GM21529 (cell line): ENCODE measurements around the gene ARMC7.

Experiments
- ATAC-seq: cut with Tn5 transposase; IDR thresholded peaks from one replicate; pipeline ENCODE4 v1.9.1; 2021; ENCODE audit not compliant: unreplicated experiment

The ARMC7 gene

DNA sequence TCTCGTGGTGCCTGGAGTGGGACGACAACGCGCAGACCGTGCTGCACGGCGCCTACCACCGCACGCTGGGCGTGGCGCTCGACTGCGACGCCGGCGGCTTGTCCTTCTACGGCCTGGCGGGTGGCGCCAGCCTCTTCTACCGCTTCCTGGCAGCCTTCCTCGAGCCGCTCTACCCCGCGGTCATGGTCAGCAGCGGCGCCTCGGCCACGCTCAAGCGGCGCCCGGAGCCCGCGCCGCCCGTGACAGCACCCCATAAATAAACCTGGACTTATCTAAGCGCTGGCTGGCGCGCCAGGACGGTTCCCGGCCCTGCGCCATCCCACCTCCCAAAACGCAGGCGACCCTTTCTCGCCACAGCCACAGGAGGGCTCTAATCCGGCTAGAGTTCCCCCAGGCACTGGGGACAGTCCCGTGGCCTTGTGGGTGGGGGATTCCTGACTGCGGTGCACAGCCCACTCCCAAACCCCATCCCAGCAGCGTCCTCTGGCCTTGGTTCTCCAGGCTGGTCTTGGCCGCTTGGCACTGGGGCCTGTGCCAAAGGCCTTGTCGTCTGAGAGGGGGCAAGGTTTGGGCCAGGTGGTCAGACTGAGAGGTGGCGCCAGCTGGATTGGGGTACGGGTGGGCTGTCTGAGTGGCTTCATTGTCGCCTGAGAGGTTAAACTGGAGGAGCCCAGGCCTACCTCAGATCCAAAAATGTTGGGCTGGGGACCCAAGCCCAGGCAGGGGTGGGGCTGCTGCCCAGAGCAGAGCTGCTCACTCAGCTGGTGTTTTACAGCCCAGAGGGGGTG, 32.1 kb upstream of the ARMC7 start:
- ATAC-seq: no peak

GRCh38 chr17:75078284-75079022, 31.3 kb upstream of the ARMC7 start:
- no peak for ATAC-seq

GRCh38 chr17:75079023-75079373, 30.8 kb upstream of the ARMC7 start:
- no peak for ATAC-seq

- ATAC-seq: no peak
Measured at GRCh38 chr17:75081611-75082540, 27.9 kb upstream of the ARMC7 start.

DNA sequence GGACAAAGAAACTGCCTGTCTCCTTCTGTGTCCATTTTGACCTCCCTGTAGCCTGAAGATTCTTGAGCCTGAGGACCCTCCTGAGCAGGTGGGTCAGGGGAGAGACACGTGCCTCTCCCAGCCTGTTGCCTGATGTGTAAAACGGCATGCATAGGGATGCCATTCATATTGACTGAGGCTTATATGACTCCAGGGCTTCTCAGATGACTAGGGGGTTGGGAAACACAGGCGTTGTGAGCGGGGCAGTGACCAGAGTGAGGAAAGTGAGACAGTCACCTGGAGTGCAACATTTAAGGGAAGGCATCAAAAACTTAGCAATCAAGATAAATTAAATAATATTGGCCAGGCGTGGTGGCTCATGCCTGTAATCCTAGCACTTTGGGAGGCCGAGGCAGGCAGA, 27.1 kb upstream of the ARMC7 start:
- no peak for ATAC-seq

GRCh38 chr17:75084039-75084660, 25.6 kb upstream of the ARMC7 start:
- ATAC-seq: no peak

GRCh38 chr17:75086496-75087181, 23.1 kb upstream of the ARMC7 start:
- no peak for ATAC-seq

- ATAC-seq: no peak
Measured at GRCh38 chr17:75087182-75087557, 22.6 kb upstream of the ARMC7 start.

GRCh38 chr17:75087558-75088453, 22.0 kb upstream of the ARMC7 start, which contains the start of gene SLC16A5:
SLC16A5 (plus strand) TSS chr17:75087954; CDS start chr17:75093637, 5,683 bp downstream.
- ATAC-seq: no peak

DNA sequence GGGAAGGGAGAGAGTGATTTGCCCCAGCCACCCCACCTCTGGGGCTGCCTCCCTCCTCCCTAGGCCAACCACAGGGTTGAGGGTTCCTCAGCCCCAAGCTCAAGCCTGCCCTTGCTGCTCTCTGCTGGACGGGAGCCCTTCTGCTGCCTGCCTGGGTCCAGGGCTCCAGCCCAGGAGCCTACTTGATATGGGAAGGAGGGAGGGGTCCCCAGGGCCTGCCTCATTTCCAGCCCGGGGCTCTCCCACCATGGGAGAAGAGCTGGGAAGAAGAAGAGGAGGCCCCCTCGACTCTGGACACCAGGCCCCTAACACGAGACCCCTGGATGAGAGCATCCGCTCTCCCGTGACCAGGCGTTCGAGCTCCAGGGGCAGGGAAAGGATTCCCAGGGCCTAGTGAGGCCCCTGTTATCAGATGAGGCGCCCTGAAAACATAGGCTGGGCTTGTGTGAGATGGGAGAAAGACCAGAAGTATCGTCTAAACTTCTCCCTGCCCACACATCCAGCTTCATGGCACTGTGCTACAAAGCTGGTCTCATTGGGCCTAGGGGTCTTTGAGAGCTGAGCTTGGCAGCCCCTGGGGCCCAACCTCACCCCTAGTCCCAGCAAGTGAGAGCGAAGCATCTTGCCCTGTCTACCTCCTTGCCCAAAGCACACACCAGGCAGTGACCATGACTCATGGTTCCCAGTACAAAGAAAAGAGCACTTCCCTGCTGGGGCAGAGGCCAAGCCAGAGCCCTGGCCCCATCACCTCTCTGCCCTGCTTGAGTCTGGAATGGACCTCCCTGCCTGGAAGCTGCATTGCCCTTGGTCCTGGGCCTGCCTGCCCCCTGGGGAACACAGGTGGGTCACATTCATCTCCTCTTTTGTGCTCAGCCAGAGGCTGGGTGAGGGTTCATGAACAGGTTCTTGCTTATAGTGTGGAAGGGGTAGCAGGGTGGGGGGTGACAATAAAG, 21.0 kb upstream of the ARMC7 start:
- ATAC-seq: no peak

GRCh38 chr17:75090871-75091854, 18.6 kb upstream of the ARMC7 start:
- ATAC-seq: no peak

DNA sequence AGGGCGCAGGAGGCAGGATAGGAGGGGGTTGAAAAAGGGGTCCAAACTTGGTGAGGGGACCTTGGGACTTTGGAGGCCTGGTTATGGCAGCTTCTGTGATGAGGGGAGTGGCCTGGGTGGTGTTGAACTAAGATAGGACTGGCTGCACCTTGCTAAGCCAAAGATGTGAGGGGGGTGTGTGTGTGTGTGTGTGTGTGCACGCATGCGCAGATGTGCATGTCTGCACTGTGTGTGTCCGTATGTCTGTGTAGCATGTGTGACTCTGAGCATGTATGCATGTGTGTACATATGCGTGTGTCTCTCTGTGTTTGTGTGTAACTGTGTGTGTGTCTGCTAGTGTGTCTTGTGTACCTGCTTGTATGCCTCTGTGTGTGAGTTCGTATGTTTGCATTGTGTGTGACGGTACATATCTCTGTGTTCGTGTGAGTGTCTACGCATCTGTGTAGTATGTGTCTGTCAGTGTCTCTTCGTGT, 17.9 kb upstream of the ARMC7 start:
- ATAC-seq: no peak

- no peak for ATAC-seq
Measured at GRCh38 chr17:75093548-75094158, 16.1 kb upstream of the ARMC7 start.

- no peak for ATAC-seq
Measured at GRCh38 chr17:75094871-75095399, 14.8 kb upstream of the ARMC7 start.

- no peak for ATAC-seq
Measured at GRCh38 chr17:75096082-75096625, 13.6 kb upstream of the ARMC7 start.

GRCh38 chr17:75097865-75098264, 11.9 kb upstream of the ARMC7 start:
- ATAC-seq: no peak
